HG02884 (cell line): ENCODE data around the gene PRR36.
A peak's percentile ranks its signal among the peaks of the same experiment; 100 is the strongest.

Experiments
- ATAC-seq: cut with Tn5 transposase; IDR thresholded peaks from one replicate; pipeline ENCODE4 v1.9.1; 2021; ENCODE audit warnings: mild to moderate bottlenecking, moderate library complexity; ENCODE audit not compliant: unreplicated experiment

PRR36 gene

GRCh38 chr19:7913652-7914051 is 39.5 kb upstream of the PRR36 start:
- no peak for ATAC-seq

- ATAC-seq = no peak
These were observed 38.7 kb upstream of the PRR36 start for GRCh38 chr19:7912697-7913564.

- ATAC-seq = no peak
These were observed 38.0 kb upstream of the PRR36 start for GRCh38 chr19:7912144-7912696.

GRCh38 chr19:7911508-7912143 is 37.4 kb upstream of the PRR36 start:
- no peak for ATAC-seq

GRCh38 chr19:7910321-7911161 is 36.4 kb upstream of the PRR36 start:
- no peak for ATAC-seq

- no peak for ATAC-seq
These were observed 35.4 kb upstream of the PRR36 start for GRCh38 chr19:7909471-7910067.

- ATAC-seq = no peak
These were observed 34.7 kb upstream of the PRR36 start for GRCh38 chr19:7908742-7909461.

GRCh38 chr19:7908078-7908699 is 34.0 kb upstream of the PRR36 start:
- no peak for ATAC-seq

- no peak for ATAC-seq
These were observed 33.4 kb upstream of the PRR36 start for GRCh38 chr19:7907544-7907943.

- ATAC-seq = no peak
These were observed 32.9 kb upstream of the PRR36 start for GRCh38 chr19:7907122-7907521.

- ATAC-seq = no peak
These were observed 31.7 kb upstream of the PRR36 start for GRCh38 chr19:7905859-7906258.

GRCh38 chr19:7905268-7905667 is 31.1 kb upstream of the PRR36 start:
- ATAC-seq = no peak

GRCh38 chr19:7904074-7905020 is 30.2 kb upstream of the PRR36 start:
- ATAC-seq = peak; percentile 9

- ATAC-seq = peak; percentile 79
These were observed 29.3 kb upstream of the PRR36 start, which contains the start of gene MAP2K7 for GRCh38 chr19:7903244-7904073. Gene MAP2K7 (plus strand): TSS chr19:7903877. CDS start chr19:7903945, 68 bp downstream.

- no peak for ATAC-seq
These were observed 28.6 kb upstream of the PRR36 start for GRCh38 chr19:7902796-7903243.

GRCh38 chr19:7901337-7901736 is 27.1 kb upstream of the PRR36 start:
- ATAC-seq = no peak

- no peak for ATAC-seq
These were observed 26.7 kb upstream of the PRR36 start for GRCh38 chr19:7900931-7901330.
